ENCODE results near the gene SRF.
"Not testable (repeated sequence)": the region's sequence is repeated elsewhere in the genome, so short reads cannot be mapped to it uniquely, and the experiment has no call there.

The SRF gene

DNA sequence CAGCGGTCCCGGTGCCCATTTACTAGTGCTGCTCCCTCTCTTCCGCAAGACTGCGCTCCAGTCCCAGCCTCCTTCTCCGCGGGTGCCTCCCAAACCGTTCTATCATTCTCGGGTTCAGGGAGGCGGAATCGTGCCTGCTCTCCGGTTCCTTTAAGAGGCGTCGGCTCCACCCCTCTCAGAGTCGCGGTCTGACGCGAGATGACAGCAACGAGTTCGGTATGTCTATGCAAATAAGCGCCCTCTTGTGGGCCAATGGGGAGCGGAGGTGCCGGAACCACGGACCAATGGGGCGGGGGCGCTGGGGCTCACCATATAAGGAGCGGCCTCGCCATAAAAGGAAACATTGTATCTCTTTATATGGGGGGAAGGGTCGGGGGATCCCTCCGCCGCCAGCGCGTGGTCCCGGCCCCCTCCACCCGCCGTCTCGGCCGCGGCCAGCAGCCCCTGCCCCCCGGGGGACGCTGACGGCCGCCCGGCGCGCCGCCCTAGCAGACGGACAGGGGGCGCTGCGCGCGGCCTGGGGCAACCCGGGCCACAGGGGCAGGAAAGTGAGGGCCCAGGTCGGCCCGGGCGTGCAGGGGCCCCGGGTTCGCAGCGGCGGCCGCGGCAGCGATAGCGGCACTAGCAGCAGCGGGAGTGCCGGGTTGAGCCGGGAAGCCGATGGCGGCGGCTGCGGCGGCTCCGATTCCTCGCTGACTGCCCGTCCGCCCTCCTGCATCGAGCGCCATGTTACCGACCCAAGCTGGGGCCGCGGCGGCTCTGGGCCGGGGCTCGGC, at the start of gene SRF:
TSS of gene SRF (plus strand) at position 339 of the 776 bp plus-strand sequence. CDS start at position 727, 388 bp downstream.
- peak; percentile 99 for DNase-seq (ENCODE audit: low spot score)

- no peak for DNase-seq (ENCODE audit: low spot score)
These were observed 48.9 kb upstream of the SRF start for GRCh38 chr6:43122146-43122545.

- DNase-seq (ENCODE audit: low spot score): no peak
These were observed 47.4 kb upstream of the SRF start for GRCh38 chr6:43123461-43124314.

DNA sequence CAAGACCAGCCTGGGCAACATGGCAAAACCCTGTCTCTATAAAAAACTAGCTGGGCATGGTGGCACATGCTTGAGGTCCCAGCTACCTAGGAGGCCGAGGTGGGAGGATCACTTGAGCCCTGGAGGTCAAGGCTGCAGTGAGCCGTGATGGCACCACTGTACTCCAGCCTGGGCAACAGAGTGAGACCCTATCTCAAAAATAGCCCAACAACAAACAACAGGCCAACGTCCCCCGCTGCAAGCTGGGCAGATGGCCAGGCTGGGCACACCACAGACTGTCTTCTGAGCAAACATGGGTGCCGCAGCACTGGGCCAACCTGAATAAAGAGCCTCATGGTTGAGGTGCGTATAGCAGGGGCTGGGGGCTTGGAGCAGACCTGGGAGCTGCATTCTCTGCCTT, 46.6 kb upstream of the SRF start:
- no peak for DNase-seq (ENCODE audit: low spot score)

GRCh38 chr6:43125119-43125518, 46.0 kb upstream of the SRF start:
- DNase-seq (ENCODE audit: low spot score): no peak

DNA sequence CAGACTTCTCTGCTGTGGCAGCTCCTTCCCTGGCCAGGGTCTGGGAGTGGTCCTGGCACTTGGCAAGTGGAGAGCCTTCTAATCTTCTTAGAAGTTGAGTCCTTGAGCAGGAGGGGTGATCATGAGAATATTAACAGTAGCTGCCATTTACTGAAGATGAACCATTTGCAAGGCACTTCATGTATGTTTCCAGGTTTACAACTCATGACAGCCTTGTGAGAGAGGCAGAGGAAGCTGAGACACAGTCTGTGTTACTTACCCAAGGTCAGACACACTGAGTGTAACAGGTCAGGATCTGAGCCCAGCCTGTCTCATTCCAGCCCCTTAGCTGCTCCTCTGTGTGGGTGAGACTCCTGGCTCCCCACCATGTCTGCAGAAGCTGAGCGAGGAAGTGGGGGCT, 45.5 kb upstream of the SRF start:
- no peak for DNase-seq (ENCODE audit: low spot score)

GRCh38 chr6:43127180-43127579, 43.9 kb upstream of the SRF start:
- DNase-seq (ENCODE audit: low spot score): no peak

DNA sequence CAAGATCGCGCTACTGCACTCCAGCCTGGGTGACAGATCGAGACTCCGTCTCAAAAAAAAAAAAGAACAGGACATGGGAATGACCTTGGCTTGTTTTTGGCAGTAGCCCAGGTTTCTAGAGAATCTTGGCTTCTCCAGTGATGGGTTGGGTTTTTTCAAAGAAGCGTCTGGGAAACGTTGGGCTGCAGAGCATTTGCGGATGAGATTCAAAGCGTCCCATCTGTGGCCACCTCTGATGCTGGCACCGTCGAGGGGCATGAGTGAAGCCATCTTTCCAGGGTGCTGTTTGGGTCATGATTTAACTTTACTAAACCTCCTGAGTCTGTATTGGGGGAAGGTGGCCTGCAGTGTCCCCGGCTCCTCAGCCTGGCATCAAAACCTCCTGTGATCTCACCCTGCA, 43.2 kb upstream of the SRF start:
- DNase-seq (ENCODE audit: low spot score): no peak

DNA sequence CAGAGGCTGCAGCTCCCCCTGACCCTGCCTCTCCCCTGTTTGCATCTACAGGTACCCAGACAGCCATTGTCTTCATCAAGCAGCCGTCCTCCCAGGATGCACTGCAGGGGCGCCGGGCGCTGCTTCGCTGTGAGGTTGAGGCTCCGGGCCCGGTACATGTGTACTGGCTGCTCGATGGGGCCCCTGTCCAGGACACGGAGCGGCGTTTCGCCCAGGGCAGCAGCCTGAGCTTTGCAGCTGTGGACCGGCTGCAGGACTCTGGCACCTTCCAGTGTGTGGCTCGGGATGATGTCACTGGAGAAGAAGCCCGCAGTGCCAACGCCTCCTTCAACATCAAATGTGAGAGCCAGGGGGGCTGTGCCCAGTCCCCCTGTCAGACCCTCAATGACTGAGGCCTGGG, 42.1 kb upstream of the SRF start:
- DNase-seq (ENCODE audit: low spot score): no peak

DNA sequence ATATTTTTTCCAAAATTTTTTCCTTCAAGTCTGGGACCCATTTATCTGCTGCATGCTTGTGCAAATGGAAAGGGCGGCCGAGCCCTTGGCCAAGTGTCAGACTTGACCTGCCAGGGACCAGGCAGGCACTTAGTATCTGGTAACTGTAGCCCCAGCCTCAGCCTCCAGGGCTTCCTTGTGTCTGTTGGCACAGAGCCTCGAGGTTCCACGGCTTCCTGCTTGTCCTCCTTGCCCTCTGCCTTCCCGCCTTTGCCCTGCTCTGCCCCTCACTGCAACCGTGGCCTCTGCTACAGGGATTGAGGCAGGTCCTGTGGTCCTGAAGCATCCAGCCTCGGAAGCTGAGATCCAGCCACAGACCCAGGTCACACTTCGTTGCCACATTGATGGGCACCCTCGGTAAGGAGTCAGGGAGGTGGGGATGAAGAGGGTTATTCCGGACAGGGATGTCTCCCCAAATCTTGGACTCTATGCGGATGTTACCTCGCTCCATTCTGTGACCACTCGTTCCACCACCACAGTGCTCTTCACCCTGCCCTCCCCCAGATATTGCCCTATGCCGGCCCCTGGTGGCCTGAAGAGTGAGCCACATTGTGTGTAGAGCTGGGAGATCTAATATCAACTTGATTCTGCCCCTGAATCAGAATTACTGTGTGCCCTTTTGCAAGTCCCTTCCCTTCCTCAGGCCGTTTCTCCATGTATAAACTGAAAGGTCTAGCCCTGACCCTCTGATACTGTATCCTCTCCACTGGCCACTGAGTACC, 41.5 kb upstream of the SRF start:
- peak; percentile 51 for DNase-seq (ENCODE audit: low spot score)

DNA sequence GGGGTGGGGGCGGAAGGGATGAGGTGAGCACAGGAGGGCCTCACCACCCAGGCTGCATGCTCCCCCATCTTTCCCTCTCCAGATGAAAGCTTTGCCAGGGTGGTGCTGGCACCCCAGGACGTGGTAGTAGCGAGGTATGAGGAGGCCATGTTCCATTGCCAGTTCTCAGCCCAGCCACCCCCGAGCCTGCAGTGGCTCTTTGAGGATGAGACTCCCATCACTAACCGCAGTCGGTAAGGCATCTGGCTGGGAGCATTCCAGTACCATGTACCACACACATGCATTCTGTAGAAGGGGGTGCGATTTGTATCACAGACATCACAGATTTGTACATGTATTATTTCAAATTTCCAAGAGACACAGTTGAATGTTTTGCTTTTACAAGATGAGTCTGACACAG, 40.6 kb upstream of the SRF start:
- no peak for DNase-seq (ENCODE audit: low spot score)

GRCh38 chr6:43131379-43131778, 39.7 kb upstream of the SRF start:
- DNase-seq (ENCODE audit: low spot score): not testable (repeated sequence)

DNA sequence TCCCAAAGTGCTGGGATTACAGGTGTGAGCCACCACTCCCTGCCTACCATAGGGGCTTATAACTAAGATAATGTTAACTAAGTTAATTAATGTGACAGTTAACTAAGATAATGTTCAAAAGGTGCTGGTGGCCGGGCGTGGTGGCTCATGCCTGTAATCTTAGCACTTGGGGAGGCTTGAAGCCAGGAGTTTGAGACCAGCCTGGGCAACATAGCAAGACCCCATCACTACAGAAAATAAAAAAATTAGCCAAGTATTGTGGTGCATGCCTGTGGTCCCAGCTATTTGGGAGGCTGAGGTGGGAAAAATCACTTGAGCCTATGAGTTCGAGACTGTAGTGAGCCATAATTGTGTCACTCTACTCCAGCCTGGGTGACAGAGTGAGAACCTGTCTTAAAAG, 32.8 kb upstream of the SRF start:
- no peak for DNase-seq (ENCODE audit: low spot score)

DNA sequence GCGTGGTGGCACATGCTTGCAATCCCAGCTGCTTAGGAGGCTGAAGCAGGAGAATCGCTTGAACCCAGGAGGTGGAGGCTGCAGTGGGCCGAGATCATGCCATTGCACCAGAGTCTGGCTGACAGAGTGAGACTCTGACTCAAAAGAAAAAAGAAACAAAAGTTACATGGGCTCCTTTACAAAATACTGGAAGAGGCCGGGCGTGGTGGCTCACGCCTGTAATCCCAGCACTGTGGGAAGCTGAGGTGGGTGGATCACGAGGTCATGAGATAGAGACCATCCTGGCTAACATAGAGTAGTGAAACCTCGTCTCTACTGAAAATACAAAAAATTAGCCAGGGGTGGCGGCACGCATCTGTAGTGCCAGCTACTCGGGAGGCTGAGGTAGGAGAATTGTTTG, 31.1 kb upstream of the SRF start:
- not testable (repeated sequence) for DNase-seq (ENCODE audit: low spot score)

GRCh38 chr6:43141644-43142043, 29.4 kb upstream of the SRF start:
- DNase-seq (ENCODE audit: low spot score): no peak

DNA sequence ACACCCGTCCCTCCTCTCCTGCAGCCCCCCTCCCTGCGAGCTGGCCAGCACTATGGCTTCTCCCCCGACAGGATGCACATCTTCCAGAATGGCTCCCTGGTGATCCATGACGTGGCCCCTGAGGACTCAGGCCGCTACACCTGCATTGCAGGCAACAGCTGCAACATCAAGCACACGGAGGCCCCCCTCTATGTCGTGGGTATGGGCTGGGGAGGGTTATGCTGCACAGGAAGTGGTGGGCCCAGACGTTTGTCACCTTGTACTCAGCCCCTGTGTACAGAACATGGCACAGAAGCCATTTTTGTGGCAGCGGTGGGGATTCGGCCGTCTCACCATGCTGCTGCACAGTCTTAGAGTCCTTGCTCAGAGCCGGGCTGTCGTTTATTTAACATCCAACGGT, 29.0 kb upstream of the SRF start:
- DNase-seq (ENCODE audit: low spot score): no peak

- peak; percentile 65 for DNase-seq (ENCODE audit: low spot score)
These were observed 27.6 kb upstream of the SRF start for GRCh38 chr6:43143235-43144128.

GRCh38 chr6:43144879-43145278, 26.2 kb upstream of the SRF start:
- DNase-seq (ENCODE audit: low spot score): no peak

DNA sequence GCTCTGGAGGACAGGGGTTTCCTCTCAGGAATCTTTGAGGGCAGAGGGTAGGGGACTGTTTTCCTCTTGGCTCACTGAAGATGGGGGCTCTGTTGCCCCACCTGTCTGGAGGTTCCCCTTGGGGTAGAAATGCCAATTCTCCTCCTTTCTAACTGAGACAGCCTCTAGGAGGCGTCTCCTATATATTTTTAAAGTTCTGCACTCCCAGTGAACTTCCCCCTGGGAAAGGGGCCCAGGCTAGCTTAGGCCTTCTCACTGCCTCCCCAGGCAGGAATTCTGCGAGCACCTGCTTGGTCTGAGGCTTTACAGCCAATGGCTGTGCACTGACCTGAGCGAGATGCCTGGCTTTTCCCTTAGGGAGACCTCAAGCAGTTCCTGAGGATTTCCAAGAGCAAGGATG, 24.8 kb upstream of the SRF start:
- DNase-seq (ENCODE audit: low spot score): no peak

- no peak for DNase-seq (ENCODE audit: low spot score)
These were observed 24.1 kb upstream of the SRF start for GRCh38 chr6:43146709-43147688.

All from hematopoietic multipotent progenitor cell treated with erythropoietin and hydrocortisone succinate and interleukin-3 and kit ligand, for 17 days (in vitro differentiated cells).